OCI-LY1 (cell line): ENCODE results near the gene PICK1.

Source experiments
- CTCF ChIP-seq: fragments of 200-600 bp; sonication (generic), shearing (Covaris generic); IDR thresholded peaks from 2 replicates; pipeline ENCODE4 v1.5.1; 2017; ENCODE audit warnings: mild to moderate bottlenecking, antibody characterized with exemption, low read length, moderate library complexity, mixed read lengths
- EZH2 ChIP-seq: fragments of 200-600 bp; sonication (generic), shearing (Covaris generic); IDR thresholded peaks from 2 replicates; pipeline ENCODE4 v1.8.0; 2017; ENCODE audit warnings: borderline replicate concordance, mixed run types, mild to moderate bottlenecking, antibody characterized with exemption, low read length, moderate library complexity, mixed read lengths

- TF ChIP-seq CTCF (no peak), EZH2 (no peak)
Measured at GRCh38 chr22:38025514-38025913, 31.7 kb upstream of the PICK1 start.
